ENCODE measurements around the gene AKR1D1.

- no peak for TF ChIP-seq CTCF (IDR thresholded peaks at IDR 0.05 in 2 of 3, conservative IDR thresholded peaks at IDR 0.05 in 1 of 3; ENCODE audit: control insufficient read depth in 2 of 3, extremely low read depth in 1 of 3, insufficient read depth in 1 of 3, low read depth in 3 of 3, low read length in 3 of 3)
- no peak for TF ChIP-seq RFX5 (IDR thresholded peaks at IDR 0.05; ENCODE audit: low read depth, low read length)
Observed at GRCh38 chr7:138052696-138053095, 23.6 kb upstream of the AKR1D1 start.

Measured in GM12878 (cell line).